GM19035 (cell line): ENCODE measurements around the gene PIP4K2A.

ENCODE experiments used
- ATAC-seq: cut with Tn5 transposase; IDR thresholded peaks from one replicate; pipeline ENCODE4 v1.9.1; 2021; ENCODE audit not compliant: unreplicated experiment

Gene PIP4K2A

GRCh38 chr10:22622242-22622806, 92.1 kb downstream of the PIP4K2A start:
- no peak for ATAC-seq

DNA sequence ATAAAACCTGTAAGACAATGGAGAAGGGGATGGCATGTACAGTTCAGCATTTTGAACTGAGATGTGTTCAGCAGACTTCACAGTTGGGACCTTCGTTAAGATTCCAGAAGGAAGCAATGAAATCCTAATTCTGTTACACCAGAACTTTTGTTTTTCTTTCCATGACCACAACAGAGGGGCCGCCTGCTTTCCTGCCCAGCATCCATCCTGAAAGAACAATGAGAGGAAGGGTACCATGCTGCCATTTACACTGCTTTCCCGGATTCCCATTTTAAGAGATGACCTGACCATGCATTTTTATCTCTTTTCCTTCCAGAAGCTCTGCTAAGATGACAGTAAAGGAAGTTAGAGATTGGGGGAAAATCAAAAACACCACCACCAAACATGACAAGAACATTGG, 92.7 kb downstream of the PIP4K2A start:
- no peak for ATAC-seq

DNA sequence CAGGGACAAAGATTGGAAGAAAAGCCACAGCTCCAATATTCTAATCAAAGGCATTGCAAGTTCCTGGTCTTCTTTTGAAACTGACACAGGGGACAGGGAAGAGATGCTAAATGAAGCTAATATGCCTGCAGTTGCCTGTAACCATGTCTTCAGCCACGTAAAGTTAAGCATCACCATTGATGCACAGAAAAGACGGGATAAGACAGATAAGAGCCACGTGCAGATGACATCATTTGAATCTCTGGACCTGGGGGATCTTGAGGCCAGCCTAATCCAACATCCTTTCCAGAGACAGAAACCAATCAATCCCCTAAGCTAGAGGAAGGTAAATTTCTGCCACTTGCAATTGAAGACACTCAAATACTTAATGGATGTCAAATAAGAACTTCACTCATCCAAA, 93.4 kb downstream of the PIP4K2A start:
- no peak for ATAC-seq

DNA sequence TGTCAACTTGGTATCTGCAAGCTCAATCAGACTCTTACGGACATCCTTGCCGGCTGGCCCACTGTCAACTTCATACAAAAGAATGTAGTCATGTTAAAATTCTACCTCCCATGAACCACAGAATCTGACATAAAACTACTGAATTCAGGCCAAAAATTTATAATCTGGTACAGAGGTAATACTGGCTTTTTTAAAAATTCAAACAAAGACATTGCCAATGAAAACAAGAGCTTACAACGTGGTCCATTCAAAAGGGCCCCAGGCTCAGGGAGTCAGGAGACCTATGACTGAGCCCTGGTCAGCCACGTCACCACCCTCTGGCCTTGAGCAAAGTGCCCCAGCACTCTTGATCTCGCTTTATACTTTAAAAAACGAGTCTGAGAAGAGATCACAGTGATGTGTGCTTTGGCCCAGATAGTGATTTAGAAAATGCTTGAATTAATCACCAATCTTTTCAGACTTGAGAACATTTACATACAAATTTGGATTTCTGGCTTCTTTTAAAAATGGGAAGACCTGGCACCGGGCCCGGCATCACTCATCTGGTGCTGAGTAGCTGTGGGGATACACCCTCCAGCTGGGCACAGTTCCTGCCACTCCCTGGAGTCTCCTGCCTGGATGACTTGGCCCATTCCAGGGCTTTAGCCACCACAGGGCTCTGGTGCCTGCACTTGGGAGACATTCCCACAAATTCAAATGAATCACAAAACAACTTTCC, 94.1 kb downstream of the PIP4K2A start:
- ATAC-seq: no peak

- ATAC-seq: no peak
Measured at GRCh38 chr10:22619101-22619500, 95.3 kb downstream of the PIP4K2A start.

- ATAC-seq: no peak
Measured at GRCh38 chr10:22618078-22618785, 96.1 kb downstream of the PIP4K2A start.

DNA sequence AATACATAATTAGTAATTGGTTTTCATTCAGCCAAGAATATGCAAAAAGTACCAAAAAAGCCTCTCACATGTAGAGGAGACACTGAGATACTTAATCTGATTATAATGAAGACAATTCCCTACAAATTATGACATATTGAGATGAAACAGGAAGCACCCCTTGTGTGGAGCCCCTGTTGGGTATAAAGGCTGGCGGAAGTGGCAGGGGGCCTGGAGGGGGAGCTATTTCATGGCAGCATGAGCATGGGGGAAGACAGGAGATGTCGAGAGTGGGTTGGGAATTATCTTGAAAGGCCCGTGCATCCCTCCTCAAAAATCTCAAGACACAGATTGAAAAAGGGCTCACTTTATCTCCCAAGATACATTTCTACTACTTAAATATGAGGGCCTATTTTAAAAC, 96.9 kb downstream of the PIP4K2A start:
- ATAC-seq: no peak

GRCh38 chr10:22617051-22617450, 97.3 kb downstream of the PIP4K2A start:
- no peak for ATAC-seq

DNA sequence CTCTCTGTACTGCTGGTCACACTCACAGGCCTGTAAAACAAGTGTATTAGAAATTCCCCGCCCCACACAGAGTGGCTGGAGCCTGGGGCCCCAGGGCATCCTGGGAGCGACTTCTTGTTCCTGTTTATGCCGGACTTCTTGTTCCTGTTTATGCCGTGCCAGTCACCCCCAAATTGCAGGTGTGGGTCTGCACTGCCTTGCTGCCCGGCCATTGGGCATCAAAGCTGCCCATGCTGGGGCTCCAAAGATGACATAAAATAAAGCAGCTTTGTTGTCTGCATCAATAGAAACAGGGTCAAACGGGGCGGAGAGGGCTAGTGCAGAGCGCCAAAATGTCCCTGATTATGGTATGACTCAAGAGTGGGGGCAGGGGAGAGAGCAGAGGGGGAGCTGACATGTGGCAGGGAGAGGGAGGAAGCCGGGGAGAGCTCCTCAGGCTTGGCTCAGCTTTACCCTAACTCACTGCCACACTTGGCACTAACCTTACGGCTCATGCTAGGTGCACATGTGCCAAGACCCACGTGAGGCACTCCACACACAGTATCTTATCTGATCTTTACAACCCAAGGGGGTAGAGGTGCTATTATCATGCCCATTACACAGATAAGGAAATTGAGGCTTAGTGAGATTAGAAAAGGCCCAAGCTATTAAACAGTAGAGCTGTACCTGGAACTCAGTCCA, 98.4 kb downstream of the PIP4K2A start:
- ATAC-seq: peak; percentile 78

GRCh38 chr10:22615101-22615500, 99.3 kb downstream of the PIP4K2A start:
- no peak for ATAC-seq

- no peak for ATAC-seq
Measured at GRCh38 chr10:22613011-22613410, 101.4 kb downstream of the PIP4K2A start.

DNA sequence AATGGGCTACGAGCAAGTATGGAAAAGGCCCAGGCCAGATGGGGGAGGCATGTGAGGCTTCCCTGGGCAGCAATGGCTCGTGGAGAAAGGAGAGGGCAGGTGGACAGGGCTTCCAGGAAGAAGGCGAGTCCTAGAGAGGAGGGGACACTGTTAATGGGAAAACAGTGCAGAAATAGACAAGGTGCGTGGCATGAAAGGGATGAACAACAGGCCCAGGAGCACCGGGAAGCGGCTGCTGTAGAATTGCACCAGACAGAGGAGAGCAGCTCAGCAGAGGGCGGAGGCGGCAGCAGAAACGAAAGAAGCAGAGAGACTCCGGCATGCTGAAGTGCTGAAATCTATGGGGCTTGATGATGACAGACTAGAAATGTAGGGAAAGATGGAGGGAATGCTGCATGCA, 102.1 kb downstream of the PIP4K2A start:
- no peak for ATAC-seq

GRCh38 chr10:22611425-22612115, 102.8 kb downstream of the PIP4K2A start:
- ATAC-seq: peak; percentile 40

- ATAC-seq: no peak
Measured at GRCh38 chr10:22610610-22611009, 103.8 kb downstream of the PIP4K2A start.

DNA sequence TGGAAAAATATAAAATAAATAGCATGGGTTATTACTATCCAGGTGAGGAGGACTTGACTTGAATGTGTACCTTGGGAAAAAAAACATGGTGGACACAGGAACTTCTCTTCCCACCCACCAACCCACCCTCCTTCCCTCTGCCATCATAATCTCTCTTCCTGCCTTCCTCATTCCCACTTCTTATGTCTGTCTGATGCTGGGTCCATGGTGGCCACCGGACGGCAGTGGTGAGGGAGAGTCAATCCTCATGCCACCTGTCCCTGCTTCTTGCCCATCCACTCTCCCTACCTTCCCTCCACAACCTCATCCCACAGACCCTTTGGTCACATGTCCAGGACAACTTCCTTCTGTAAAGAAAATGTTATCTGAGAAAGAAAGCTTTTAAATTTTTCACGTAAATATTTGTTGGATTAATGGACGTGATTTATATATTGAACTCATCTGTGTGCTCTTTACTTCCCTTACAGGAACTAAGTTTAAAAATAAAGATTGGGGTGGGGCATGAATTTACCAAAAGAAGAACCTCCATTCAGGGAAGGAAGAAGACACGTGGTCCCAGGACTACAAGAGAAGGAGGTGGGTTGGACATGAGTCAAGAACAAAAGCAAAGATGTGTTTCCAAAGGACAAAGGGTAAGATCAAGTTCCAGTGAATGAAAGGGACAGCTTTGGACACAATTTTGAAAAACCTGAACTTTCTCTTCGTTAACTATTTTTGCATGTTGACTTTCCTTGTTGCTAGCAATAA, 104.5 kb downstream of the PIP4K2A start:
- no peak for ATAC-seq

- no peak for ATAC-seq
Measured at GRCh38 chr10:22609251-22609650, 105.1 kb downstream of the PIP4K2A start.

DNA sequence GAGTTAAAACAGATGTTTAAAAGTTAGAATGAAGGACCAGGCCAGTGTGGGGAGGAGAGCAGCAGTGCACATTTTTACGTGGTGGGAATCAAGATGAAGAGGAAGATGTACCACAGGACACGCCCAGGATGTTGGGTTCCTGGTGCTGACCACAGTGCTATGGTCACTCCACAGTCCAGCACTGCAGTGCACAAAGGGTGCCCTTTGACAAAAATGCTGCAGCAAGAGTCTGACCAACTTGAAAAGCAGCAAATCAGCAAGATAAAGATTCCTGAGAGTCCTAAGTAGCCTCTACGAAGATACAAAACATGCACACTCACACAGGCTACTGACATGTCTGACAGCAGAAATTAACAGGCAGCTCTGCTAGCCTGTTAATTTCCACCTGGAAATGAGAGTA, 107.1 kb downstream of the PIP4K2A start:
- ATAC-seq: no peak

- peak; percentile 94 for ATAC-seq
Measured at GRCh38 chr10:22606164-22606614, 108.2 kb downstream of the PIP4K2A start.

DNA sequence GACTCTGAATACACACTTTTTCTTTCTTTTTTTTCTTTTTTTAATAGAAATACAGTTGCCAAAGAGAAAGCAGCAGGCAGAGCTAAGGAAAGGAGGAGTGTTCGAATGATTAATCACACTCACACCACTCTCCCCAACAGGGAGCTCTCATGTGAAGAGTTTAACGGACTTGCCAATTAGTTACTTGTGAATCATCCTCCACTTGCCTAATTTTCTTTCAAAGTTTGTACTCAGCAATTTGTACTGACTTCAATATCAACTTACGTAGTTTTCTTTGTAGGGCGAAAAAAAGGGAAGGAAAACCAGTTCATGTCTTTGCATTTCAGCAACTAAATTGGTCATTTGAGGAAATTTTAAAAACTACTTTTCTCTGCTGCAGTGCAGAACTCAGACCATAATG, 109.2 kb downstream of the PIP4K2A start:
- no peak for ATAC-seq

GRCh38 chr10:22604344-22605126, 109.8 kb downstream of the PIP4K2A start:
- no peak for ATAC-seq
